Measurements from ENCODE around the gene CD79A. TPM values are rescaled to one million over a fixed set of nuclear protein-coding genes. Genes with fewer than 3 reads are reported as not detected.

CD79A gene
- total RNA-seq, 3 donors from 2014 or later = 2.7 to 7.3 (median 3.9) TPM

DNA sequence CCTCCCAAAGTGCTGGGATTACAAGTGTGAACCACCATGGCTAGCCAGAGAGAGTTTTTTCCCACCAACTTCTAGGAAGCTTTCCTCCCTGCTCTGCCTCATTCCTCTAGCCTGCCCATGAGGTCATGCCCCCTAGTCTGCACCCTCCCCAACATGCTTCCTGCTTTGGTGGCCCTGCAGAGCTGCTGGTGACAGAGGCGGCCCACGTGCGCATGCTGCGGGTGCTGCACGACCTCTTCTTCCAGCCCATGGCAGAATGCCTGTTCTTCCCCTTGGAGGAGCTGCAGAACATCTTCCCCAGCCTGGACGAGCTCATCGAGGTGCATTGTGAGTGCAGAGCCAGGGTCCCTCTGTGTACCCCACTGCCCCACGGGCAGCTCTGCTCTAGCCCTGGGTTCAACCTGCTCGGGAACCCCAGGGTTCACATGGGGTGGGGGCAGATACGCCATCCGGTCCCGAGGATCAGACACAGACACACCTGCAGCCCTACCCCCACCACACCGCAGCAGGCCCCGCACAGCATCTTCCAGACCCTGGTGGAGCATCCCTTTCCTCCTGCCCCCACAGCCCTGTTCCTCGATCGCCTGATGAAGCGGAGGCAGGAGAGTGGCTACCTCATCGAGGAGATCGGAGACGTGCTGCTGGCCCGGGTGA lies 24.8 kb downstream of the CD79A start:
- no peak for ATAC-seq
- TF ChIP-seq, protein P1, sequence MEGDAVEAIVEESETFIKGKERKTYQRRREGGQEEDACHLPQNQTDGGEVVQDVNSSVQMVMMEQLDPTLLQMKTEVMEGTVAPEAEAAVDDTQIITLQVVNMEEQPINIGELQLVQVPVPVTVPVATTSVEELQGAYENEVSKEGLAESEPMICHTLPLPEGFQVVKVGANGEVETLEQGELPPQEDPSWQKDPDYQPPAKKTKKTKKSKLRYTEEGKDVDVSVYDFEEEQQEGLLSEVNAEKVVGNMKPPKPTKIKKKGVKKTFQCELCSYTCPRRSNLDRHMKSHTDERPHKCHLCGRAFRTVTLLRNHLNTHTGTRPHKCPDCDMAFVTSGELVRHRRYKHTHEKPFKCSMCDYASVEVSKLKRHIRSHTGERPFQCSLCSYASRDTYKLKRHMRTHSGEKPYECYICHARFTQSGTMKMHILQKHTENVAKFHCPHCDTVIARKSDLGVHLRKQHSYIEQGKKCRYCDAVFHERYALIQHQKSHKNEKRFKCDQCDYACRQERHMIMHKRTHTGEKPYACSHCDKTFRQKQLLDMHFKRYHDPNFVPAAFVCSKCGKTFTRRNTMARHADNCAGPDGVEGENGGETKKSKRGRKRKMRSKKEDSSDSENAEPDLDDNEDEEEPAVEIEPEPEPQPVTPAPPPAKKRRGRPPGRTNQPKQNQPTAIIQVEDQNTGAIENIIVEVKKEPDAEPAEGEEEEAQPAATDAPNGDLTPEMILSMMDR (IDR thresholded peaks at IDR 0.05) = no peak

GRCh38 chr19:41902594-41902993 lies 25.5 kb downstream of the CD79A start:
- intact Hi-C loops (cut with DNase I, micrococcal nuclease) = no loop called here
- no peaks in the 10 kb centered on the region for H3K36me3 ChIP-seq (ENCODE audit: low read depth)
- peaks cover 16% of the 10 kb centered on the region for H3K4me1 ChIP-seq (ENCODE audit: low read depth)
- DNase-seq (peak in 1 of 3 donors; percentile 46), ATAC-seq (no peak)
- TF ChIP-seq, protein P1 (IDR thresholded peaks at IDR 0.05) = no peak
- H3K4me3 ChIP-seq = no peak overlapping the region
- no peaks in the 10 kb centered on the region for H3K9me3 ChIP-seq

More for the DNA sequence above, 24.8 kb downstream of the CD79A start:
- DNase-seq = peak in 1 of 3 donors; percentile 46
- Histone ChIP-seq H3K4me3 (no peak overlapping the region), H3K9me3 (no peaks in the 10 kb centered on the region), H3K4me1 (ENCODE audit: low read depth) (peaks cover 16% of the 10 kb centered on the region), H3K36me3 (ENCODE audit: low read depth) (no peaks in the 10 kb centered on the region)
- intact Hi-C loops (cut with DNase I, micrococcal nuclease) = no loop called here

GRCh38 chr19:41903193-41903953 lies 26.3 kb downstream of the CD79A start:
- Histone ChIP-seq H3K9me3 (no peaks in the 10 kb centered on the region), H3K4me3 (no peak overlapping the region), H3K36me3 (ENCODE audit: low read depth) (no peaks in the 10 kb centered on the region), H3K4me1 (ENCODE audit: low read depth) (peaks cover 16% of the 10 kb centered on the region)
- intact Hi-C loops (cut with DNase I, micrococcal nuclease) = no loop called here
- DNase-seq (peak in 2 of 3 donors; percentile 45 to 55), ATAC-seq (no peak)
- TF ChIP-seq, protein P1 (IDR thresholded peaks at IDR 0.05) = no peak

GRCh38 chr19:41904118-41904870 lies 27.2 kb downstream of the CD79A start:
- Histone ChIP-seq H3K36me3 (ENCODE audit: low read depth) (no peaks in the 10 kb centered on the region), H3K9me3 (no peaks in the 10 kb centered on the region), H3K4me3 (no peak overlapping the region), H3K4me1 (ENCODE audit: low read depth) (peaks cover 16% of the 10 kb centered on the region)
- DNase-seq (peak; percentile 88 to 95 (median 91)), ATAC-seq (peak; percentile 95)
- TF ChIP-seq, protein P1 (IDR thresholded peaks at IDR 0.05) = no peak
- intact Hi-C loops (cut with DNase I, micrococcal nuclease) = no loop called here

- TF ChIP-seq, protein P1 (IDR thresholded peaks at IDR 0.05) = no peak
- ATAC-seq (peak; percentile 8), DNase-seq (peak in 2 of 3 donors; percentile 40 to 51)
- H3K4me1 ChIP-seq (ENCODE audit: low read depth) = peaks cover 16% of the 10 kb centered on the region
- no peak overlapping the region for H3K4me3 ChIP-seq
- H3K9me3 ChIP-seq = no peaks in the 10 kb centered on the region
- intact Hi-C loops (cut with DNase I, micrococcal nuclease) = no loop called here
- H3K36me3 ChIP-seq (ENCODE audit: low read depth) = no peaks in the 10 kb centered on the region
Measured at GRCh38 chr19:41905273-41906002, 28.4 kb downstream of the CD79A start.

Data from mucosa of descending colon (tissue), 3 donors.